ENCODE results near the gene P3H2. TPM values are rescaled to one million over a fixed set of nuclear protein-coding genes. Genes with fewer than 3 reads are reported as not detected.

Gene P3H2
- total and polyA plus RNA-seq, 7 donors: 0.24 to 3.4 (median 1.2) TPM

- intact Hi-C loops (cut with DNase I): no loop called here
- ATAC-seq: no peak
- Histone ChIP-seq H3K27ac (no peak overlapping the region), H3K4me3 (no peak overlapping the region), H3K27me3 (ENCODE audit: insufficient read depth in 3 of 3, low read length in 2 of 3) (no peaks in the 10 kb centered on the region), H3K4me1 (no peaks in the 10 kb centered on the region), H3K9me3 (no peaks in the 10 kb centered on the region), H3K36me3 (ENCODE audit: insufficient read depth in 1 of 2, low read depth in 1 of 2) (no peaks in the 10 kb centered on the region)
- WGBS, 3 donors: 49 to 59% (median 54%) methylated on average over 4 of the region's 4 CpGs
- TF ChIP-seq CTCF (IDR thresholded peaks at IDR 0.05): no peak
- DNase-seq: no peak
Observed at GRCh38 chr3:190058521-190059241, 62.0 kb downstream of the P3H2 start.

DNA sequence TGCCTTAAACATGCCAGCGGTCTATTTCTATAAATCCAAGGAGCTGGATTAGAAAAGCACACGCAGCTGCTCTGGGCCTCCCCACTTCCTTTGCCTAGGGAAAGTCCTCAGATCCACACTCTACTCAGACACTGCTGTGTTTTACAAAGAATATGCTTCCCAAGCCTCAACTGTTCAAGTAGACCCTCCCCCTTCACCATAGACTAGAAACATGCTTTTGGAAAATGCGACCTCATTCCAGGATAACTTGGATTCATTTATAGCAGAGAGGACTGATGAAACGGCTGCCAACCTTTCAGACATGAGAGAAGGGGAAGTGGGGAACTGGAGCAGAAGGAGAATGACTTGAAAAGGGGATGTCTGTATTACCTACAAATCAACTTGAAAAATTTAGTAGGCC is 64.0 kb downstream of the P3H2 start:
- H3K27me3 ChIP-seq (ENCODE audit: insufficient read depth in 3 of 3, low read length in 2 of 3): no peaks in the 10 kb centered on the region
- no peak overlapping the region for H3K27ac ChIP-seq
- ATAC-seq (no peak), DNase-seq (no peak)
- intact Hi-C loops (cut with DNase I): no loop called here
- no peaks in the 10 kb centered on the region for H3K9me3 ChIP-seq
- H3K36me3 ChIP-seq (ENCODE audit: insufficient read depth in 1 of 2, low read depth in 1 of 2): no peaks in the 10 kb centered on the region
- TF ChIP-seq CTCF (IDR thresholded peaks at IDR 0.05): no peak
- no peak overlapping the region for H3K4me3 ChIP-seq
- 61 to 81% (median 63%) methylated on average over 4 of the region's 4 CpGs for WGBS, 3 donors
- no peaks in the 10 kb centered on the region for H3K4me1 ChIP-seq

- 89 to 95% (median 90%) methylated on average over 4 of the region's 4 CpGs for WGBS, 3 donors
- H3K4me3 ChIP-seq: no peak overlapping the region
- intact Hi-C loops (cut with DNase I): no loop called here
- no peak overlapping the region for H3K27ac ChIP-seq
- DNase-seq (no peak), ATAC-seq (no peak)
- no peaks in the 10 kb centered on the region for H3K36me3 ChIP-seq (ENCODE audit: insufficient read depth in 1 of 2, low read depth in 1 of 2)
- no peak for TF ChIP-seq CTCF (IDR thresholded peaks at IDR 0.05)
- no peaks in the 10 kb centered on the region for H3K9me3 ChIP-seq
- no peaks in the 10 kb centered on the region for H3K4me1 ChIP-seq
- no peaks in the 10 kb centered on the region for H3K27me3 ChIP-seq (ENCODE audit: insufficient read depth in 3 of 3, low read length in 2 of 3)
Observed at GRCh38 chr3:190055773-190056172, 64.9 kb downstream of the P3H2 start.

DNA sequence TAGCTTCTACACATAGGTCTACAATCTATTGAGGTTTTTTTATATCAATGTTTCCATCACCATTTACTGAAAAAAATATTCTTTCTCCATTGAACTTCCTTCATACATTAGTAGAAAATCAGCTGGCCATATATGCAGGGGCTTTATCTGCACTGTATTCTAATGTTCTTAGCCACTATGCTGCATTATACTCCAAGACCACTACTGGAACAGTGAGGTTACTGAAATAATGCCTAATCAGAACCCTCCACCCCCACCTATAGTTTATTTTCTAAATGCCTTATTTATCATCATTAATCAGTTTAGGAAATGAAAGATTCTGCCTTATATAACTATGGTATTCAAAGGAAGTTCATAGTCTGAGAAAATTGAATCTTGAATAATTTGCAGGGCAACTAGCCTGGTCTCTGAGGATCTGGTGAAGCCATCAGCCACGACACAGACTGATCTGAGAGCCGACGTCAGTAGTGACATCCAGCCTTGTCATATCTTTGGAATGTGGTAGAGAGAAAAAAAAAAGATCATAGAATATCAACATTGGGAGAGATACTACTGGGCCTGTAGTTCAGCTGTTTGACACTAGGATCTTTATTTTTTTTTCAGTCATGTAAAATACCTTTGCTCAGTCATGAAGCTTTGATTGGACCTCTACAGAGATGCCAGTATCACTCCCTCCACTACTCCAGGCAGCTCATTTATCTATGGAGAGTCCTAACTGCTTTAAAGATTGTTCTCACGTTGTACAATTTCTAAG is 66.6 kb downstream of the P3H2 start:
- 34 to 45% (median 39%) methylated on average over 4 of the region's 4 CpGs for WGBS, 3 donors
- ATAC-seq: no peak
- intact Hi-C loops (cut with DNase I): no loop called here
- no peaks in the 10 kb centered on the region for H3K4me1 ChIP-seq
- H3K36me3 ChIP-seq (ENCODE audit: insufficient read depth in 1 of 2, low read depth in 1 of 2): no peaks in the 10 kb centered on the region
- DNase-seq: no peak
- H3K9me3 ChIP-seq: no peaks in the 10 kb centered on the region
- H3K4me3 ChIP-seq: no peak overlapping the region
- H3K27me3 ChIP-seq (ENCODE audit: insufficient read depth in 3 of 3, low read length in 2 of 3): no peaks in the 10 kb centered on the region
- TF ChIP-seq CTCF (IDR thresholded peaks at IDR 0.05): no peak
- H3K27ac ChIP-seq: no peak overlapping the region
